Measurements from ENCODE around the gene SAMM50.

DNA sequence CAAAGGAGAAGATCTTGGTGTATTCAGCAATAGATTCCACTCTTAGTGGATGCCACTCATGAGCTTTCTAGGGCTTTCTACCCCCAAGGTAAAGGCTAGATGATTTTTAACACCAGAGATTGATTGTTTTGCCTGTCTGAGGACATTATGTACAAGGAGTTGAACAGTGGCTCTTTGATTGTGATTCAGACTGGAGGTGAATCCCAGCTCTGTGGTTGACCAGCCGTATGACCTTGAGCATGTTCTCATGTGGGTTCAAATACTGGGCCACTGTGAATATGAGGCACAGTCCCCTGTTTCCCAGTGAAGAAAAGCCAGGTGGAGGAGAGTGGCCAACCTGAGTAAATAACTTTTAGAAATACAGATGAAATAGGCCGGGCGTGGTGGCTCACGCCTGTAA is 44.9 kb downstream of the SAMM50 start:
- TF ChIP-seq CTCF (IDR thresholded peaks at IDR 0.05; ENCODE audit: low read depth, low read length, poor library complexity, severe bottlenecking), result no peak
- no peak for TF ChIP-seq EZH2phosphoT487 (IDR thresholded peaks at IDR 0.05; ENCODE audit: borderline replicate concordance, low read length)
